Islet precursor cell (in vitro differentiated cells): ENCODE results near the gene AP5B1.
A peak's percentile ranks its signal among the peaks of the same experiment; 100 is the strongest.

Experiments
- DNase-seq: peaks from one replicate; pipeline ENCODE4 v3.0.0-alpha.2; 2018

The AP5B1 gene

GRCh38 chr11:65798882-65799281 is 18.1 kb upstream of the AP5B1 start:
- DNase-seq: no peak

- DNase-seq: no peak
Observed at GRCh38 chr11:65797711-65798110, 16.9 kb upstream of the AP5B1 start.

DNA sequence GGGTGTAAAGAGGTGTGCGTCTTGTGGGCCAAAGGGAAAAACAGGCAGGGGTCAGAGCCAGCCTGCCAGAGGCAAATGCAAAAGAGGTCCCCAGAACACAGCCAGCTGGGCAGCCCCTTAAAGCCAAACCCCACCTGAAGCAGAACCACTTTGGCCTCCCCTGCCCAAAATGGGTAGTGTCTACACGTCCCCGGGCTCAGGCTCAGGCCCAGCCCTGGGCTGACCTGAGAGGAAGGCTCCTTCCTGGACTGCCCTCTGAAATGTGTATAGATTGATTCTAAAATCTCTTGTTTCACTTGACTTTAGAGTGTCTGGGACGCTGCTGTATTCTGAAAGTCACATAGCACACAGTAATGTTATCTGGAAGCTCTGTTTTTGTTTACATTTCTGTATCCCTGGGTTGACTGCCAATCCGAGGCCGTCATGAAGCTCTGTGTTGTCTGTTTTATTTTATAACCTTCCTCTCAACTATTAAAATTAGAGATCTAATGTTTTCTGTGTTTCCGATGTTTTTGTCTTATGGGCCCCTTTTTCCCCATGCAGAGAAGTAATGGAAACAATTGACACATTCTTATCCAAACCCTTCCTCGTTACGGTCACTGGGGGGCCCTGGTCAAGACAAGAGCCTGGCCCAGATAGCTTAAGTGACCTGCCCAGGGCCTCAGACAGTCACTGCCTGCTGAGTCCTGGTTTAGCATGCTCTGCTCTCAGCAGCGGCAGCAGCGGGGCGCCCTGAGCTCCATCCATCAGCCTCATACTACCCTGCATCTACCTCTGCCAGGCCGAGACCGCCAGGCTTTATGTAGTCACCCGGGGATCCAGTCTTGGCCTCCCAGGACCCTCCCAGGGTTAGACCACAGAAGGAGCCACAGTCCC is 16.2 kb upstream of the AP5B1 start:
- no peak for DNase-seq

DNA sequence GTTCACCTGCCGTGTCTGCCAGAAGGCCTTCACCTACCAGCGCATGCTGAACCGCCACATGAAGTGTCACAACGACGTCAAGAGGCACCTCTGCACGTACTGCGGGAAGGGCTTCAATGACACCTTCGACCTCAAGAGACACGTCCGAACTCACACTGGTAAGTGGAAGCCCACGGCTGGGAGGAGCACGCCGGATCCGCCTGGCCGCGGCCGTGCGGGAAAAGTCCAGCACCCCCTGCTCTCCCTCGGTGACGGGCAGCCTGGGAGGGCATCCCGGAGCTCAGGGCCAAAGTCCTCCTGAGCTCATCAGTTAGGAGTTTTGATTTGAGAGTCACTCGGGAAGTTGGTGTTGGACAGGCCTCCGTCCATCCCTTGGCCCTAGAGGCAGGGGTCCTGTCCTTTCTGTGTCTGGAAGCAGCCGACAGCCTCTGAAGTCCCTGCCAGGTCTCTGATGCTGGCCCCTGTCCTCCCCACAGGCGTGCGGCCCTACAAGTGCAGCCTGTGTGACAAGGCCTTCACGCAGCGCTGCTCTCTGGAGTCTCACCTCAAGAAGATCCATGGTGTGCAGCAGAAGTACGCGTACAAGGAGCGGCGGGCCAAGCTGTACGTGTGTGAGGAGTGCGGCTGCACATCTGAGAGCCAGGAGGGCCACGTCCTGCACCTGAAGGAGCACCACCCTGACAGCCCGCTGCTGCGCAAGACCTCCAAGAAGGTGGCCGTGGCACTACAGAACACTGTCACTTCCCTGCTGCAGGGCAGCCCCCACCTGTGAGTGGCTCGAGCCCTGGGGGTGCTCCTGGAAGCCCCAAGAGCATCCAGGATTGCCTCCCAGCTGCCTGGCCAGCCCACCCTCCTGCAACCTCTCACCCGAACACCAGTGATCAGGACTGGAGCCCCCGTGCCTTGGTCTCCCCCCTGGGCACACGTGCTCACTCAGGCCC is 14.1 kb upstream of the AP5B1 start:
- DNase-seq: no peak

GRCh38 chr11:65793625-65794400 is 13.0 kb upstream of the AP5B1 start:
- DNase-seq: no peak

GRCh38 chr11:65793144-65793581 is 12.4 kb upstream of the AP5B1 start:
- no peak for DNase-seq

DNA sequence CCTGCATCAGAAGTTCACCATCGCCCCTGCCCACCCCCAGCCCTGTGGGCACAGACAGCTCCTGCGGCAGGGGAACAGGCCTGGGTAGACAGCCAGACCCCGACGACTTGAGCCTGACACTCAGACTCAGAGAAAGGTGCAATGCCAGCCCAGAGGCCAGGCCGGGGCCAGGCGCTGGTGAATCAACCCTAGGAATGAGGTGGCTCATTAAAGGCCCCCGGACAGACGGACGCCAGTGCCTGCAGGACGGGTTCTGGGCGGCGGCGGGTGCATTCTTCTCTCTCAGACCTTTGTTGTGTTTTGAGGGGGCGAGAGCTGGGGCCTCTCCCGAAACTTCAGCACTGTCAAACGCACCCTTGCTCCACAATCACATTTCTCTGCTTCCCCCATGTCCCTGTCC is 11.7 kb upstream of the AP5B1 start:
- peak; percentile 50 for DNase-seq

DNA sequence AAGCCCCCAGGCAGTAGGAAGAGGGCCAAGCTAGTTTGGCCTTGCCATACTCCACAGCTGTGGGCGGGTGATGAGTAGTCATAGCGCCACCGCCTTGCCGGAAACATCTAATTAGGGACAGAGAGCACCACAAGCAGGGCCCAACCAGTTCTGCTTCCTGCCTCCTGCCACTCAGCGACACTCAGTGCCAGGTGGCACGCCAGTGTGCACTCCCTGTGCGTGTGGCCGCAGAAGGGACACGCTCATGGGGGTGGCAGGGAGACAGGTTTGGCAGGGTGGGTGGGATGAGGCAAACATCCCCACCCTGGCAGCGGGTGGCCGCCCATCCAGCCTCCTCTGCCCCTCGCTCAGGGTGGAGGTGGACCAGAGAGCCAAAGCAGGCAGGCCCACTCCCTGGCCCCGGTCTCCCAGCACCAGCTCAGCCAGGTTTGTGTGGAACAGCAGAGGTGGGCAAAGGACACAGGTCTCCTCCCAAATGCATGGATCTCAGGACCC is 11.0 kb upstream of the AP5B1 start:
- no peak for DNase-seq

DNA sequence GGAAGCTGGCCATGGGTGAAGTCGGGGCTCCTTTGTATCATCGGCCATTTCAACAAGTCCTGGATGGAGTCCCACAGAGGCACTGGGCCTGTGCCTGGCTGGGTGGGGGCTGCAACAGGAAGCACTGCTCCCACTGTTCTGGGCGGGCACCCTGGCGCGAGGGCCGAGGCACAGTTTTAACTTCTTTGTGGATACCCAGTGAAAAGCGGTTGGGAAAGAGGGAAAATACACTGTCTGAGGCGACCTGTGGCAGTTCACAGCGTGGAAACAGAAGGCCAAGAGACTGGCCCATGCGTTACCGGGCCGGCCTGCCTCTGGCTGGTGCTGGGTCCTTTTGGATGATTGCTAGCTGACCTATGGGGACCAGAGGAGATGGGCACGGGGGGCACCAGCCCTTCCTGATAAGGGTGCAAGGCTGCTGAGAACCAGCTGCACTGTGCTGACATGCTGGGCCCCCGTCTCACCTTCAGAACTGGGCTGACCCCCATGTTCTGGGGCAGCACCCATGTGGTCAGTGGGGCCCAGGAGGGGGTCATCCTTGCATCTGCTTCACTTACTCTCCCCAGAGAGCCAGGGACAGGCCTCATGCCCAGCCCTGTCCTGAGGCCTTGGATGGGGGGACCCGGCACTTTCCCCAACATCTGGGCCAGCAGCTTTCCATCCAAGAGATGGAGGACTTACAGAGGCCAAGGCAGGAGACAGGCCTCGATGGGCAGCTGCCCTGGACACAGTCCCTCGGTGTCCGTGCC is 10.3 kb upstream of the AP5B1 start:
- no peak for DNase-seq

GRCh38 chr11:65790104-65790901 is 9.5 kb upstream of the AP5B1 start:
- DNase-seq: no peak

- no peak for DNase-seq
Observed at GRCh38 chr11:65789230-65790103, 8.7 kb upstream of the AP5B1 start.

- no peak for DNase-seq
Observed at GRCh38 chr11:65788821-65789220, 8.0 kb upstream of the AP5B1 start.

GRCh38 chr11:65787649-65788622 is 7.2 kb upstream of the AP5B1 start:
- no peak for DNase-seq

GRCh38 chr11:65786786-65787636 is 6.2 kb upstream of the AP5B1 start, which contains the start of gene OVOL1:
Gene OVOL1, plus strand, starts transcription at chr11:65787063. Its CDS starts 311 bp downstream, at chr11:65787374.
- DNase-seq: peak; percentile 91

GRCh38 chr11:65786008-65786785 is 5.4 kb upstream of the AP5B1 start:
- no peak for DNase-seq

- no peak for DNase-seq
Observed at GRCh38 chr11:65785319-65786007, 4.7 kb upstream of the AP5B1 start.
